ENCODE data around the gene ETS2.

Gene ETS2

GRCh38 chr21:38787461-38788274 lies 18.1 kb upstream of the ETS2 start:
- TF ChIP-seq CTCF (conservative IDR thresholded peaks at IDR 0.05; ENCODE audit: low read depth, low read length), result no peak
- H3K4me3 ChIP-seq (ENCODE audit: low read depth, low read length), result no peak overlapping the region
- DNase-seq (ENCODE audit: low read depth), result peak; percentile 66

DNA sequence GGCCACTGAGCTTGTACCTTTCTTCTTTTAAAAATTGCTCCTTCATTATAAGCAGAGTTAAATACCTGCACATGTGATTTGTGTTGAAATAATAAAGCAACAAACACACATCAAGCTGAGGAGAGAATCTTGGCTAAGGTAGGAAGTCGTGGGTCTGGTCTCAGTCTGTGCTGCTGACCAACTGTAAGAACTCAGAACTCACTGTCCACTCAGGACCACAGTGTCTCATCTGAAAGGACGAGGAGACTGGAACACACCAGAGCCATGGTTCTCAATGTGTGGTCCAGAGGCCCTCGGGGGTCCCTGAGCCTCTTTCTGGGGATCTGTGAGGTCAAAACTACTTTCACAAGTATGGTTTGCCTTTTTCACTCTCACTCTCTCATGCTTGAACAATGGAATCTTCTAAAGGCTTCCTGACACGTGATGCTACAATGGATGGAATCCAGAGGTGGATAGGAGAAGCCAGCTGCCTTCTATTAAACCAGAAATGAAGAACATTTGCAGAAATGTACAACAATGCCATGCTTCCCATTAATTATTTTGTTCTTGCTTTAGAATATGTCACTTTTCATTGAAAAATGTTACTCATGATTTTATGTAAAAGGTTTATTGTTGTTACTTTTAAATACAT lies 17.3 kb upstream of the ETS2 start:
- TF ChIP-seq CTCF (conservative IDR thresholded peaks at IDR 0.05; ENCODE audit: low read depth, low read length), result no peak
- DNase-seq (ENCODE audit: low read depth), result no peak
- H3K4me3 ChIP-seq (ENCODE audit: low read depth, low read length), result no peak overlapping the region

GRCh38 chr21:38789275-38789674 lies 16.5 kb upstream of the ETS2 start:
- no peak for DNase-seq (ENCODE audit: low read depth)
- no peak for TF ChIP-seq CTCF (conservative IDR thresholded peaks at IDR 0.05; ENCODE audit: low read depth, low read length)
- H3K4me3 ChIP-seq (ENCODE audit: low read depth, low read length), result no peak overlapping the region

GRCh38 chr21:38790059-38790458 lies 15.7 kb upstream of the ETS2 start:
- TF ChIP-seq CTCF (conservative IDR thresholded peaks at IDR 0.05; ENCODE audit: low read depth, low read length), result no peak
- H3K4me3 ChIP-seq (ENCODE audit: low read depth, low read length), result no peak overlapping the region
- DNase-seq (ENCODE audit: low read depth), result no peak

- DNase-seq (ENCODE audit: low read depth), result no peak
- TF ChIP-seq CTCF (conservative IDR thresholded peaks at IDR 0.05; ENCODE audit: low read depth, low read length), result no peak
- H3K4me3 ChIP-seq (ENCODE audit: low read depth, low read length), result no peak overlapping the region
These were observed 14.8 kb upstream of the ETS2 start for GRCh38 chr21:38790961-38791360.

GRCh38 chr21:38792676-38793459 lies 12.9 kb upstream of the ETS2 start:
- TF ChIP-seq CTCF (conservative IDR thresholded peaks at IDR 0.05; ENCODE audit: low read depth, low read length), result no peak
- H3K4me3 ChIP-seq (ENCODE audit: low read depth, low read length), result no peak overlapping the region
- DNase-seq (ENCODE audit: low read depth), result no peak
